Measurements from ENCODE around the gene MTTP. TPM values are rescaled to one million over a fixed set of nuclear protein-coding genes. Genes with fewer than 3 reads are reported as not detected.

The MTTP gene
- total RNA-seq, 1 donor from 2014 or later = 0.20 TPM

- DNase-seq (no peak), ATAC-seq (no peak)
- TF ChIP-seq CTCF (IDR thresholded peaks at IDR 0.05) = no peak
- Histone ChIP-seq H3K27me3 (no peaks in the 10 kb centered on the region), H3K4me1 (no peaks in the 10 kb centered on the region), H3K27ac (no peak overlapping the region), H3K36me3 (no peaks in the 10 kb centered on the region), H3K9me3 (no peaks in the 10 kb centered on the region), H3K4me3 (no peak overlapping the region)
- intact Hi-C loops (cut with DNase I) = no loop called here
Observed at GRCh38 chr4:99661907-99662306, 87.3 kb downstream of the MTTP start.

- Histone ChIP-seq H3K27ac (no peak overlapping the region), H3K4me1 (no peaks in the 10 kb centered on the region), H3K4me3 (no peak overlapping the region), H3K9me3 (no peaks in the 10 kb centered on the region), H3K27me3 (no peaks in the 10 kb centered on the region), H3K36me3 (no peaks in the 10 kb centered on the region)
- intact Hi-C loops (cut with DNase I) = no loop called here
- ATAC-seq = no peak
- no peak for TF ChIP-seq CTCF (IDR thresholded peaks at IDR 0.05)
- DNase-seq = no peak
Observed at GRCh38 chr4:99664716-99665115, 90.1 kb downstream of the MTTP start.

GRCh38 chr4:99665983-99666382 lies 91.4 kb downstream of the MTTP start:
- Histone ChIP-seq H3K4me1 (no peaks in the 10 kb centered on the region), H3K36me3 (no peaks in the 10 kb centered on the region), H3K27ac (no peak overlapping the region), H3K9me3 (no peaks in the 10 kb centered on the region), H3K27me3 (no peaks in the 10 kb centered on the region), H3K4me3 (no peak overlapping the region)
- TF ChIP-seq CTCF (IDR thresholded peaks at IDR 0.05) = no peak
- no peak for ATAC-seq
- intact Hi-C loops (cut with DNase I) = no loop called here
- no peak for DNase-seq

- no peaks in the 10 kb centered on the region for H3K4me1 ChIP-seq
- no peaks in the 10 kb centered on the region for H3K36me3 ChIP-seq
- intact Hi-C loops (cut with DNase I) = no loop called here
- no peaks in the 10 kb centered on the region for H3K27me3 ChIP-seq
- no peak overlapping the region for H3K27ac ChIP-seq
- ATAC-seq = no peak
- DNase-seq = no peak
- H3K4me3 ChIP-seq = no peak overlapping the region
- TF ChIP-seq CTCF (IDR thresholded peaks at IDR 0.05) = no peak
- H3K9me3 ChIP-seq = no peaks in the 10 kb centered on the region
Observed at GRCh38 chr4:99668472-99668871, 93.8 kb downstream of the MTTP start.

GRCh38 chr4:99669084-99669483 lies 94.5 kb downstream of the MTTP start:
- no peak for TF ChIP-seq CTCF (IDR thresholded peaks at IDR 0.05)
- DNase-seq = no peak
- Histone ChIP-seq H3K36me3 (no peaks in the 10 kb centered on the region), H3K27ac (no peak overlapping the region), H3K27me3 (no peaks in the 10 kb centered on the region), H3K4me1 (no peaks in the 10 kb centered on the region), H3K9me3 (no peaks in the 10 kb centered on the region), H3K4me3 (no peak overlapping the region)
- no peak for ATAC-seq
- intact Hi-C loops (cut with DNase I) = no loop called here

GRCh38 chr4:99670409-99671073 lies 95.9 kb downstream of the MTTP start:
- no peak for TF ChIP-seq CTCF (IDR thresholded peaks at IDR 0.05)
- Histone ChIP-seq H3K27me3 (no peaks in the 10 kb centered on the region), H3K36me3 (no peaks in the 10 kb centered on the region), H3K9me3 (no peaks in the 10 kb centered on the region), H3K4me3 (no peak overlapping the region), H3K27ac (no peak overlapping the region), H3K4me1 (no peaks in the 10 kb centered on the region)
- intact Hi-C loops (cut with DNase I) = no loop called here
- ATAC-seq = no peak
- DNase-seq = no peak
